Measurements from ENCODE around the gene DNALI1.
"Not testable (repeated sequence)": the region's sequence is repeated elsewhere in the genome, so short reads cannot be mapped to it uniquely, and the experiment has no call there.

The DNALI1 gene

DNA sequence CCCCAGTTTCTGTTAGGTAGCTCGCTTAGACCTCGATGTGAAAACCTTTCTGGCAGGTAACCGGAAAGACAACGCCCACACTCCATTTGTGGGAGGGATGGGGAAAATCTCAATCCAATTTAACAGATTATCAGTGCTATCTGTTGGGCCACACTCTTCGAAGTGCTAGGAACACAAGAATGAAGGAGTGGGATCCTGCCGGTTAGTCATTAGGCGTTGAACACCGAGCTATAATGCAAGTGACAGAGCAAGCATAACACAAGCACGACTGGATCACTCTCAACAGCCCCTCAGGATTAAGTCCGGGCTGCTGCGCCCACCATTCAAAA, 3.2 kb upstream of the DNALI1 start:
- peak overlapping the region; percentile 76 for H3K27ac ChIP-seq
- DNase-seq (ENCODE audit: low read depth, low spot score): no peak

- peak; percentile 64 for DNase-seq (ENCODE audit: low read depth, low spot score)
- peak within 1 kb of the TSS; percentile 76 for H3K27ac ChIP-seq
Observed at GRCh38 chr1:37553927-37554808, 2.6 kb upstream of the DNALI1 start, which contains the start of gene SNIP1. SNIP1 (minus strand) TSS chr1:37554293; CDS start chr1:37554229, 64 bp downstream.

- no peak overlapping the region for H3K27ac ChIP-seq
- DNase-seq (ENCODE audit: low read depth, low spot score): no peak
Observed at GRCh38 chr1:37557402-37557801, 662 bp downstream of the DNALI1 start.

DNA sequence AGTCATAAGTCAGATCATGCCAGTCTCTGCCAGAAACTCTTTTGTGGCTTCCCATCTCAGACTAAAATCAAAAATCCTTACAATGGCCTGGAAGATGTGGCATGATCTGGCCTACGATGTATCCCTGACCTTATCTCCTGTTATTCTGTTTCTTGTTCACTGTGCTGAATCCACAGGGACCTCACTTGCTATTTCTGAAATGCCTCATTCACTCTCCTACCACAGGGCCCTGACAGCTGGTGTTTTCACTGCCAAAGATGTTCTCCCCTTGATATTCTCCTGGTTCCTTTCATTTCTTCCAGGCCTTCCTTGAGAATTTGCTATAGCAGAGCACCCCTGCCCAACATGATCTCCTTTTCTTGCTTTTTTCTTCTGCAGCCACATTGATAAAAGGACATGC, 1.7 kb downstream of the DNALI1 start:
- no peak overlapping the region for H3K27ac ChIP-seq
- DNase-seq (ENCODE audit: low read depth, low spot score): no peak

- no peak for DNase-seq (ENCODE audit: low read depth, low spot score)
- H3K27ac ChIP-seq: no peak overlapping the region
Observed at GRCh38 chr1:37559080-37559479, 2.3 kb downstream of the DNALI1 start.

DNA sequence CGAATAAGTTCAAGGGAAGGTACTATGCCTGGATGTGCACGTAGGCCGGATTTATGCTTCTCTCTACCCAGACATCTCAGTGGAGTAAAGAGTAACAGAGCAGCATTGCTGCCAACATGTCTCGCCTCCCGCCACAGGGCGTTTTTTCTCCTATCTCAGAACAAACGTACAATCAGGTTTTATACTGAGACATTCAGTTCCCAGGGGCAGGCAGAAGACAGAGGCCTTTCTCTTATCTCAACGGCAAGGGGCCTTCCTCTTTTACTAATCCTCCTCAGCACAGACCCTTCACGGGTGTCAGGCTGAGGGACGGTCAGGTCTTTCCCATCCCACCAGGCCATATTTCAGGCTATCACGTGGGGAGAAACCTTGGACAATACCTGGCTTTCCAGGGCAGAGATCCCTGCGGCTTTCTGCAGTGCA, 3.2 kb downstream of the DNALI1 start:
- DNase-seq (ENCODE audit: low read depth, low spot score); H3K27ac ChIP-seq: not testable (repeated sequence)

- H3K27ac ChIP-seq: no peak overlapping the region
- no peak for DNase-seq (ENCODE audit: low read depth, low spot score)
Observed at GRCh38 chr1:37560401-37561132, 3.8 kb downstream of the DNALI1 start.

GRCh38 chr1:37561133-37562132, 4.7 kb downstream of the DNALI1 start:
- H3K27ac ChIP-seq: no peak overlapping the region
- no peak for DNase-seq (ENCODE audit: low read depth, low spot score)

DNA sequence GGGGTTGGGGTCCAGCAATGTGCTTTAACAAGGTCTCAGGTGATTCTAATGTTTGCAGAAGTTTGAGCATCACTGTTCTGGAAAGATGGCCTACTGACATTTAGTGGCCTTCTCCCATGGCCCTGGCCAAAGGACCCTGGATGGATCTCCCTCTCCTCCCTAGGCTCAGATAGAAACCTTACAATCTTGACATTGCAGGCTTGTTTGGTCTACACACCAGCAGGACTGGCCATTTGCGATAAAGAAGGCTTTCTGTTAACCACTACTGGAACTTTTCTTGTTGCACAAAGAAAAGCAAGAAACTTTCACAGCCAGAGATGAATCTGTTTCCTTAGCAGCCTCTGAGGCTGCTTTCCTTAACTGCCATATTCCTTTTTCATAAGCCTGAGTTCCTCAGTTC, 6.2 kb downstream of the DNALI1 start:
- H3K27ac ChIP-seq: peak overlapping the region; percentile 33
- DNase-seq (ENCODE audit: low read depth, low spot score): no peak

- DNase-seq (ENCODE audit: low read depth, low spot score): no peak
- H3K27ac ChIP-seq: no peak overlapping the region
Observed at GRCh38 chr1:37564892-37565291, 8.2 kb downstream of the DNALI1 start.

GRCh38 chr1:37567023-37567422, 10.3 kb downstream of the DNALI1 start:
- no peak overlapping the region for H3K27ac ChIP-seq
- no peak for DNase-seq (ENCODE audit: low read depth, low spot score)

DNA sequence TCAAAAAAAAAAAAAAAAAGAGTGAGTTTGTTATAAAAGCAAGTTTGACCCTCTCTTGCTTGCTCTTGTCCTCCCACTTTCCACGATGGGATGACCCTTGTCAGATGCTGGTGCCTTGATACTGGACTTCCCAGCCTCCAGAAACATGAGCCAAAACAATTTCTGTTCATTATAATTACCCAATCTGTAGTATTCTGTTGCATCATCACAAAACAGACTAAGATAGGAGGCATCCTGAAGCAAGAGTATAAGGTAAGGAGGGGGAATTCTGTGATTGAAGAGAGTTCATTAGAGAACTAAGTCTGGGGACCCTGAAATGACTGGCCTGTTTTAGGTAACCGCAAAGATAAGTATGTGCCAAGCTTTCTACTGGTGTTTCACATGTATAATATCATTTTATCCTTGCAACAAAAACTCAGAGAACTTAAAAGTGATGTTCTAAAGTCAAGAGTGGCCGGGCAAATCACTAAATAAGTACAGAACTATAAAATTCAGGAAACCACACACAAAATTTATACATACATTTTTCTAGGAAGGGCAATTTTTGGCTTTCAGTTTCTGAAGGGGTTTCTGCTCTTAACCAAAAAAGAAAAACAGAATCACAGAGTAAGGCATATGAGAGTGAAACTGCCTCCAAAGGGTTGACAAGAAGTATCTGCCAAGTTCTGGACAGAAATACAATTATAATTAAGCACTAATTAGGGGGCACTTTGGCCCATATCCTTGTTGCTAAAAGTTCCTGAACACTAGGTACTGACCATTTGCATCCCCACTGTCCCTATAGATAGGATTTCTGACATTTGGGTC, 14.0 kb downstream of the DNALI1 start:
- no peak for DNase-seq (ENCODE audit: low read depth, low spot score)
- no peak overlapping the region for H3K27ac ChIP-seq

DNA sequence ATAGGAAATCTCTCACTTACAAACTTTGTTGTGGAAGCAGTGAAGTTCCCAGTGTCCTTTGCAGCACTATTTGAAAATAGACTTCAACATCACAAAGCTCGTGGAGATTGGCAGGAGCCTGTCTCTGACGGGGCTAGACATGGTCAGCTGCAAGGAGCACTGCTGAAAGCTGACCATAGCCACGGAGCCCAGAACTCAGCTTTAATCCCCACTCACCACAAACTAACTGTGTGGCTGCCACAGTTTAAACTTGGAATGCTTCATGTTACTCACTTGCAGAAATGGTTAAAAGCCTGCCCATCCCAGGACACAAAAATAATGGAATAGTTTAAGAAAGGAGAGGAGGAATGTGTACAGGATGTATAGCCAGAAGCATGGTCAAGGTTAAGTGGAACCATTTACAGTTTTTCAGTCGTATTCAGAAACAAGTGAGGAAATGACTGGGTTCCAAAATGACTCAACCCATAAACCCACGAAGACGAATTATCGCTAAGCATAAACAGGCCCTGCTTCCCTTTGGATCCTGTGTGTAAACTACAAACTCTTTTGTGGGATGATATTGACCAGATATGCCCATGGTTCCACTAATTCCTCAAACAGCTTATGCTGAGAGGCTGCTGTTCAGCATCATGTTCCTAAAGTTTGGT, 18.2 kb downstream of the DNALI1 start:
- no peak for DNase-seq (ENCODE audit: low read depth, low spot score)
- H3K27ac ChIP-seq: peak overlapping the region; percentile 77

DNA sequence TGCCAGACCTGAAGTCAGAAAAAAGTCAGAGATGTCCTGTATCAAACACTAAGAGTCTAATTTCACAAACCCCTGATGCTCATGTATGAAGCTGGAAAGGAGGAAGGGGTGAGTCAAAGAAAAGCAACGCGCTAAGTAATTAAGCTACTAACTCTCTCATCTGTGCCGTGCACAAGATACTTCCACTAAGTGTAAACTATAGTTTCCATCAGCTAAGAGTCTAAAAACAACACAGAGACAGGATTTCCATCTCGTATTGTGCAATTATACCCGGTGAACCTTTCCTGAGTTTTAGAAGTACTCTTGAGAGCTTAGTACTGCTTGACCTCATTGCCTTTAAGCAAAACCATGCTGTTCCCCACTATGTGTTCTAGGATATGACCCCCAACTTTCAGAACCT, 19.0 kb downstream of the DNALI1 start:
- no peak for DNase-seq (ENCODE audit: low read depth, low spot score)

GRCh38 chr1:37584544-37584943, 27.8 kb downstream of the DNALI1 start:
- not testable (repeated sequence) for DNase-seq (ENCODE audit: low read depth, low spot score); H3K27ac ChIP-seq

More for the DNA sequence above, 19.0 kb downstream of the DNALI1 start:
- H3K27ac ChIP-seq: peak overlapping the region; percentile 77

DNA sequence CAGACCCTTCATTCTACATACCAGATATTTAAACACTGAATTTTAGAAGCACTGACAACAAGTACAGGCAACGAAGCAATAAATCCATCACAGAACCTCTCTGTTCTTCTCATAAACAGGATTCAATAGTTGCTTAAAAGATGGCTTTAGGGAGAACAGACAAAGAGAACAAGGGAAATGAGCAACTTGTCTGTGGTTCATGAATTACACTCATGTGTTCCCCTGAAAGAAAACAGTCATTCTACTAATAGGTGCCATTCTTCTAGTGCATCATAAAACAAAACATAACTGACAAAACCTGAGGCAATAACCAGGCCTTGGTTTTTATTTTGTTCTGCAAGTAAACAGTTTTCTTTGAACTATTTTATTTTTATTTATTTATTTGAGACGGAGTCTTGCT, 32.2 kb downstream of the DNALI1 start:
- no peak overlapping the region for H3K27ac ChIP-seq
- DNase-seq (ENCODE audit: low read depth, low spot score): no peak

DNA sequence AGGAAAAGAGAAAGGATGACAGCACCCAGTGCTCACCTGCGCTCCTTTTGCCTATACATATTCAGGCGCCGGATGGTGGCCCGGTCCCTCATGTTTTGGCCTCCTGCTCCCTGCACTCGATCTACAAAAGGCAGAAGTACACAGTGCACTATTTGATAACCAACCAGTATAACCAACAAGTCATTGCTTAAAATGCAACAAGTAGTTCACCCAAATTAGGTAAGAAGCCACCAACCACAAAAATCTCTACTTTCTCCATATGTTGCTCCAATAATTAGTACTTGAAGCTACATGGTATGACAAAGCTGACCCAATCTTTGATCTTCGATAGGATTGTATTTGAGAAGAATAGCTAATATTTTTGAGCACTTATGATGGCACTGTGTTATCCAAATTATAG, 37.0 kb downstream of the DNALI1 start:
- no peak overlapping the region for H3K27ac ChIP-seq

GRCh38 chr1:37595440-37596181, 38.9 kb downstream of the DNALI1 start, which contains the start of gene GNL2:
GNL2 (minus strand) TSS chr1:37595937; CDS start chr1:37595822, 115 bp downstream.
- H3K27ac ChIP-seq: peak within 1 kb of the TSS; percentile 70
- peak; percentile 78 for DNase-seq (ENCODE audit: low read depth, low spot score)

More for the DNA sequence above, 37.0 kb downstream of the DNALI1 start:
- DNase-seq (ENCODE audit: low read depth, low spot score): no peak
